HG03521 (cell line): ENCODE results near the gene MOSPD2.

Experiments used
- ATAC-seq: cut with Tn5 transposase; IDR thresholded peaks from one replicate; pipeline ENCODE4 v1.9.1; 2021; ENCODE audit warnings: mild to moderate bottlenecking, moderate library complexity; ENCODE audit not compliant: unreplicated experiment

Gene MOSPD2

DNA sequence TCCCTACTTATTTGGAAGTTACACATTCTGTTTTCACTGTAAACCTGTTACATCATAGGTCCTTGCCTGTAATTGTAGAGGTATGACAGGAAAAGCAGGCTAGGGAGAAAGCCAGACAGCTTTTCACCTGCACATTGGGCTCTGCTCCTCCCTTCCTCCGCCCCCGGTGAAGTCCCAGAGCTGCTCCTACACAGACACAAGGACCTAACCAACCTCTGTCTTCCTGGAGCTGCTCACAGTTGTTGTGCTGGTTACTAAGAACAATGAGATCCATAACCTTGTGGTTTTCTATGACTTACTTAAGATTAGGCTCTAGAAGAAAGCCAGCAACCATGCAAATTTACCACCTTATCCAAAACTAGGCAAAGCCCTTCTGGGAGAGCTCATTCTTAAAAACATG lies 40.0 kb downstream of the MOSPD2 start:
- no peak for ATAC-seq

- no peak for ATAC-seq
Measured at GRCh38 chrX:14915596-14915995, 42.4 kb downstream of the MOSPD2 start.

GRCh38 chrX:14916017-14916674 lies 42.9 kb downstream of the MOSPD2 start:
- no peak for ATAC-seq

DNA sequence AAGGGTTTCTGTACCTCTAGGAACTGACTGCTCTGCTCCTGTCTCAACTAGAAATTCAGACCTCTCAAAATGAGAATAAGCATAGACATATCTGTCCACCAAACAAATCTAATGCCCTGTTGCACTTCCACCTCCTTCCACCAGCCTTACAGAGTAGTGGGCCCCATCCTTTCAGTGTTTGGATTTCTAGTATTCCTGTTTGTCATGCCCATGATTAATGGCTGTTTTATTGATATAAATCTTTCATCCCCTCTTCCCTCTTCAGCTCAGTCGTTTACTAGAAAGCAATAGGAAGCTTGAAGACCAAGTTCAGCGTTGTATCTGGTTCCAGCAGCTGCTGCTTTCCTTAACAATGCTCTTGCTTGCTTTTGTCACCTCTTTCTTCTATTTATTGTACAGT lies 46.2 kb downstream of the MOSPD2 start:
- no peak for ATAC-seq

GRCh38 chrX:14920196-14920595 lies 47.0 kb downstream of the MOSPD2 start:
- ATAC-seq, result no peak

DNA sequence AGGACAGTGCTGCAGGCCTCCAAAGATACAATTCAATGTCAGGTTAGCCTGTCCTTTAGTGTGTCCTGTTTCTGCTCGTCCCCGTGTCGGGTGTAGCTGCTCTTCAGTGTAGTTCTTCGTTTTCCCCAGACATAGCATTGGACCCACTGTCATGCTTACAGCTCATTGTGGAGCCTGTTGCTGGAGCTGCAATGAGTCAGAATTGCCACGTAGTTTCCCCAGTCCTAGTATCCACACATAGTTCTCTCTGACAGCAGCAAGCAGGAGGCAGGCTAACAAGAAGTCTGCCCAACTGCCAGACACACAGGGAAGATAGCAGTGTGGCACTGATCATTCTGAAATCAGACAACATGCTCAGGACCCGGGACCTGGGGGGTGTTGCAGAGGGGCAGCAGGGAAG lies 49.2 kb downstream of the MOSPD2 start:
- no peak for ATAC-seq

DNA sequence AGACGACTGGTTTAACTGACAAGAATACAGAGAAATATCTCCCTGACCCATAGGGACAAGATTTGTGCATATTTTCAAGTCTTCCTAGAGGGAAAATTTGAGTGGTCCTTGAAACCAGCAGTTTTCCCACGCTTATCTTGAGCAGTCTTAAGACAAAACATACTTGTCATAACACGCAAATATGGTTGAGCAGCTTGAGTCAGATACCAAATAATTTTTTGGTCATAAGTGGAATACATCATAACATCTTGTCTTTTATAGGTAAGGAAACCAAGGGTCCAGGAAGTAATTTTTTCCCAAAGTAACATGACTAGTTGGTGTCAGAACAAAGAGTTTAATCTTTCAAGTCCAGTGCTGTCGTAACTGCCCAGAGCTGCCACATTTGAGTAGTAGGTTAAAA lies 50.5 kb downstream of the MOSPD2 start:
- no peak for ATAC-seq

- ATAC-seq, result no peak
Measured at GRCh38 chrX:14926471-14926870, 53.2 kb downstream of the MOSPD2 start.

DNA sequence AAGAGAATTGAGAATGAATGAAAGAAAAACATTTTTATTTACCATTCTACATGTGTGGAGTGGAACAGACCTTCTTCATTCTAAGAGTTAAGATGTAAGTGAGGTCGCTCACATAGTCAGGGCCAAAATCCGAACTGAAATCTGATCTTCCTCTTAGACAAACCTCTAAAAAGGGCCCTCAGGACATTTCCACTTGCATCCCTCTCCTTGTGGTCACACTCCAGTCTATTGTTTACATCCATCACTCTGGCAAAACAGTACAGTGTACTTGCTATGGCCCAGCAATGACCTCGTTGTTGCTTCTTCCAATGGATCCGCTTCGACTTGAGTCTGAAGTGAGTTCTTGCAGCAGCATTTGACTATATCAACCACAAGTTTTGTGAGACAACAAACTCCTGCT lies 54.2 kb downstream of the MOSPD2 start:
- no peak for ATAC-seq

DNA sequence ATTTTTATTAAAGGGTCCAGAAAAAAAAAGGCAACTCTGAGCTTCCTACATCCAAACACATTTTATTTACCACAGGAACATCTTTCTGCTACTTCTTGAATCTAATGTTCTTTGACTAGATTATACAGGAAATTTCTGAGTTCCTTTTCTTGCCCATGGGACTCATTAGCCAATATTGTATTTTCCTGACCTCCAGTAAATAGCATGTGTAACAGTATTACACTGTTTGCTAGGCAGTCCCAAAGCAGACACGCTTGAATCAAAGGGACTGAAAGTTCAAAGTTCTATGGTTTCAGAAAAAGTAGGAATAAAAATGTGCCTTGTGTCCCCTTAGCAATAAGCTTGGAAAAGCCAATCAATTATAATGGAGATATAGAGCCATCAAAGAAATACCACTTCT lies 57.4 kb downstream of the MOSPD2 start:
- no peak for ATAC-seq

- no peak for ATAC-seq
Measured at GRCh38 chrX:14932136-14932535, 58.9 kb downstream of the MOSPD2 start.

GRCh38 chrX:14934423-14934822 lies 61.2 kb downstream of the MOSPD2 start:
- ATAC-seq, result no peak

DNA sequence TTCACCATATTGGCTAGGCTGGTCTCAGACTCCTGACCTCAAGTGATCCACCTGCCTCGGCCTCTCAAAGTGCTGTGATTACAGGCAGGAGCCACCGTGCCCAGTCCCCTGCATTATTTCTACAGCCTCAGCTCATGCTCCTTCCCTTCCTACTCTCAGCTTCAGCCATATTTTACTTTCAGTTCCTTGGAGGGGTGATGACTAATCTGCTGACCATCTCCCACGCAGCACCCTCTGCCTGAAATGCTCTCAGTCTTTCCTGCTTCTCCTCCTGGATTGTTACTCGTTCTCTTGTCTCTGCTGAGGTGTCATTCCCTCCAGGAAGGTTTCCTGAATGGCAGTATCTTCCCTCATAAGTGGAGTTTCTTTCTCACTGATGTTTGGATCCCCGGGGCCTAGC lies 63.3 kb downstream of the MOSPD2 start:
- ATAC-seq, result no peak

GRCh38 chrX:14939644-14940043 lies 66.4 kb downstream of the MOSPD2 start:
- ATAC-seq, result no peak

GRCh38 chrX:14941301-14941700 lies 68.1 kb downstream of the MOSPD2 start:
- ATAC-seq, result no peak

DNA sequence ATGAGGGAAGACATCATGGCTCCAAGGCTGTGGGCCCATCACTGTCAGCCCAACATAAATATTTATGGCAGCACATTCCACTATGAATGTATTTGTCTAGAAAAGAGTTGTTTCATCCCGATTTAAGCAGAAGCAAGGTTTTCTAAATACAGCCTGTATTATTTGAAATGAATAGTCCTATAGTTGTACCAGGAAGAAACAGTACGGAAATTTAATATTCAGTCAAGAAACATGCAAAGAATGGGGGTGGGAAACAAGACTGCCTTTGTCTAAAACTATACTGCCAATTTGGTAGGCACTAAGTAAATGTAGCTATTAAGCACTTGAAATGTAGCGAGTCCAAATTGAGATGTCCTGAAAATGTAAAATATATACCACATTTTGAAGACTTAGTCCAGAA lies 69.1 kb downstream of the MOSPD2 start:
- no peak for ATAC-seq

- no peak for ATAC-seq
Measured at GRCh38 chrX:14943962-14944361, 70.7 kb downstream of the MOSPD2 start.

DNA sequence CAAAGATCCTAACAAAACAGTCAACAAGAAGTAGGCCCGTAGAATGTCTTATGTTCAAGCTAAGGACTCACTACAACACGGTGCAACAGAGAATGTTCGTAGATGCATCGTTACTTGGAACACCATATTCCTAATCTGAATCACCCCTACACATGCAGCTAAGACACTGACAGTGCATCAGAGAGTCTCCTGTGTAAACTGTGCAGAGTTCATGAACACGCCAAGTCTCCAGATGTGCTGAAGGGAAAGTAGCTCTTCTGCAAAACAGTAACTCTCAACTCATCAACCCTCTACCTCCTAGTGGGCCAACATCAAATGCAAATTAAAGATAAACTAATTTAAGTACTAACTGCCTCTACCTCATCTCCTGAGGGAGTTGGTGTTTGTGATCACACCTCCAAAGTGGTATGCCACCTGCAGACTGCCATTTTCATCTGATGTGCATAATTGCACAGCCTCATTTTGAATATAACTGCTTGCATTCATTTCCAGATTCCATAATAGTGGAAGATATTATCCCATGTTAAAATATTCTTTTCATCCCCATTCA lies 73.5 kb downstream of the MOSPD2 start:
- ATAC-seq, result no peak

DNA sequence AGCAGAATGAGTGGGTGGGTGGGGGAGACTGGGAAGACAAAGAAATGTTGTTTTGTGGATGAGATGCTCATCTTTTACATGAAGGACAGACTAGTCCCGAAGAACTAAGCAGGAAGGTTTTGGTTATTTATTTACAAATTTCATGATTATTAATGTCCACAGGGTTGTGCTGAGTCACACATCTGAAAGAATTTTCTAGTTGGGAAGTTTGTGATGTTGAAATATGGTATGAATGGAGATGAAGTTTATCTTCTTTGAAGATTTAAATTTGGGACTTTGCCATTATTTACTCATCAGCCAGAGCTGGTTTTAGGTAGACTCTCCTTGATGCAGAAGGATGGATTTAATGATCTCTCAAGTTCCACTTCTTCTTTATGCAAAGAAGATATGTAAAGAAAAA lies 75.5 kb downstream of the MOSPD2 start:
- ATAC-seq, result no peak

- ATAC-seq, result no peak
Measured at GRCh38 chrX:14956813-14957582, 83.8 kb downstream of the MOSPD2 start.

- ATAC-seq, result no peak
Measured at GRCh38 chrX:14963447-14964236, 90.4 kb downstream of the MOSPD2 start.

DNA sequence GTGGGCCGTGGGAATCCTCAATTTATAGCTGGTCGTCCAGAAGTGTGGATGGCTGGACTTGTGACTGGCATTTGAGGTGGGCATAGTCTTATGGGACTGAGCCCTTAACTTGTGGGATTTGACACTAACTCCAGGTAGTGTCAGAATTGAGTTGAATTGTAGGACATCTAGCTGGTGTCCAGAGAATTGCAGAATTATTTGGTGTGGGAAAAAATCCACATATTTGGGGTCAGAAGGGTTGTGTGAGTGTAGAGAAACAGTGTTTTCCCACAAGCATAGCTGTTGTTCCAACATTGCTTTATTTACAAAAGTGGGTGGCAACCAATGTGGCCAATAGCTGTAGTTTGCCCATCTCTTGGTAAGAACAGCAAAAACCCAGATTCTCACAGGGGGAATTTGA lies 91.3 kb downstream of the MOSPD2 start:
- no peak for ATAC-seq
